ENCODE results near the gene ZBTB45. TPM values are rescaled to one million over a fixed set of nuclear protein-coding genes. Genes with fewer than 3 reads are reported as not detected.
A peak's percentile ranks its signal among the peaks of the same experiment; 100 is the strongest.

The ZBTB45 gene
- total RNA-seq, 1 experiment from 2014 or later = 19.6 TPM

DNA sequence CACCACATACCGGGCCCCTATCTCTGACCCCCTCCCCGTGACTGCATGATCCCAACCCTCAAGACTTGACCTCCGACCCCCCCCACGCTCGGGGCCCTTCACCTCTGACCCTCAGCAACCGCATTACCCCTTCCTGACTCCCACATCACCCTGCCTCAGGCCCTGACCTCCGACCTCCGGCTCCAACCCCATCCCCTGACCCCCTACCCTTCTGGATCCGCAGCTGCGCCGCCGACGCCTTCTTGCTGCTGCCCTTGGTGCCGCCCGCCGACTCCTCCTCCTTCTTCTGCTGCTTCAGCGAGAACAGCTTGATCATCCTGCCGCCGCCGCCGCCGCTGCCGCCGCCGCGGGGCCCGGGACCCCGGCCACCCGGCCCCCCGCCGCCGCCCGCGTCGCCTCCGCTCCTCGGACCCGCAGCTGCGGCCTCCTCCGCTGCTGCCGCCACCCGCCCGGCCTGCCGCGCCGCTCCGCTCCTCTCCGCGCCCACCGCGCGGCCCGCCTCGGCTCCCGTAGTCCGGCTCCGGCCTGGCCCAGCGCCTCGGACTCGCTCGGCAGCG is 38.5 kb upstream of the ZBTB45 start, which contains the start of gene UBE2M:
UBE2M (minus strand) TSS at position 546 of the 557 bp plus-strand sequence; CDS start at position 316, 230 bp downstream.
- Mint-ChIP-seq H3K4me3 (ENCODE audit: low read depth, unreplicated experiment) (peak within 1 kb of the TSS; percentile 88), H3K27me3 (ENCODE audit: unreplicated experiment) (peaks cover 20% of the 10 kb centered on the region), H3K4me1 (ENCODE audit: low read depth, unreplicated experiment) (peaks cover 39% of the 10 kb centered on the region), H3K9me3 (ENCODE audit: low read depth, unreplicated experiment) (no peaks in the 10 kb centered on the region), H3K36me3 (ENCODE audit: insufficient read depth, unreplicated experiment) (peaks cover 97% of the 10 kb centered on the region), H3K27ac (ENCODE audit: unreplicated experiment) (peak within 1 kb of the TSS; percentile 93)
- BruUV-seq (replicated peaks) = no TSS peak
- CTCF ChIA-PET = interaction anchor here (2.3 kb wide), 1 partner anchor 38 kb away, joined by 7 read pairs; the partner anchor contains the start of gene ZBTB45
- DNase-seq = no peak
- TF ChIP-seq, protein P1, sequence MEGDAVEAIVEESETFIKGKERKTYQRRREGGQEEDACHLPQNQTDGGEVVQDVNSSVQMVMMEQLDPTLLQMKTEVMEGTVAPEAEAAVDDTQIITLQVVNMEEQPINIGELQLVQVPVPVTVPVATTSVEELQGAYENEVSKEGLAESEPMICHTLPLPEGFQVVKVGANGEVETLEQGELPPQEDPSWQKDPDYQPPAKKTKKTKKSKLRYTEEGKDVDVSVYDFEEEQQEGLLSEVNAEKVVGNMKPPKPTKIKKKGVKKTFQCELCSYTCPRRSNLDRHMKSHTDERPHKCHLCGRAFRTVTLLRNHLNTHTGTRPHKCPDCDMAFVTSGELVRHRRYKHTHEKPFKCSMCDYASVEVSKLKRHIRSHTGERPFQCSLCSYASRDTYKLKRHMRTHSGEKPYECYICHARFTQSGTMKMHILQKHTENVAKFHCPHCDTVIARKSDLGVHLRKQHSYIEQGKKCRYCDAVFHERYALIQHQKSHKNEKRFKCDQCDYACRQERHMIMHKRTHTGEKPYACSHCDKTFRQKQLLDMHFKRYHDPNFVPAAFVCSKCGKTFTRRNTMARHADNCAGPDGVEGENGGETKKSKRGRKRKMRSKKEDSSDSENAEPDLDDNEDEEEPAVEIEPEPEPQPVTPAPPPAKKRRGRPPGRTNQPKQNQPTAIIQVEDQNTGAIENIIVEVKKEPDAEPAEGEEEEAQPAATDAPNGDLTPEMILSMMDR (IDR thresholded peaks at IDR 0.05; ENCODE audit: unreplicated experiment) = no peak
- intact Hi-C loops (cut with micrococcal nuclease; ENCODE audit: unreplicated experiment) = no loop called here

DNA sequence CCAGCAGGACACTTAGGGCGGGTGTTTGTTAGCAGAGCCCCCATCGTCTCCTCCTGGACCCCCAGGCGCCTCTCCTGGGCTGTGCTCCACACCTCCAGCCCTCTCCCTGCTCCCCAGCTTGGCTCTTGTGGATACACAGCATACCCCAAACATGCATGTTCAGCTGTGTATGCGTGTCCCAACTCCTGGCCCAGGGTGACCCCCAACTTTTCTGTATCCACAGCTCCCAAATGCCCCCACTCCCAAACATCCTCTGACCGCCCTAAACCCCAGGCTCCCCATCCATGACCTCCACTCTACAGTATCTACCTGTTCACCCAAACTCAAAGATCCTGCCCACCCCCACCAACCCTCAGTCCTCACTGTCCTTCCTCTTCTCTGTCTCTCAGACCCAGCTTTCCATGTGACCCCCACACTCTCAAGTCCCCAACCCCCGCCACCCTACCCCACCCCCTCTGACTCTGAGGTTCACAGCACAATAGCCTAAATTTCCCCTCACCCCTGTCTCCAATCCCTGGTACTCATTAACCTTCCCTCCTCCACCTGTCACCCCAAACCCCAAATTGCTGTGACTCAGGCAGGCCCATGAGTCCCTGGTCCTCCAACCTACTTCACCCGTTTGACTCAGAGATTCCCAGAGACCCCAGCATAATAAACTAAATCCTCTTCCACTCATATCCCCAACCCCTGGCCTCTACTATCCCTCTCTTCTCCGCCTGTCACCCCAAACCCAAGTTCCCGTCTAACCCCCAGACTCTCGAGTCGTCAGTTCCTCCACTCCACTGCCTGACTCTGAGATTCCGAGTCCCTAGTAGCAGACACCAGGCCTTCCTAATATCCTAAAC is 37.8 kb upstream of the ZBTB45 start:
- Mint-ChIP-seq H3K4me3 (ENCODE audit: low read depth, unreplicated experiment) (peak overlapping the region; percentile 88), H3K27ac (ENCODE audit: unreplicated experiment) (peak overlapping the region; percentile 93), H3K27me3 (ENCODE audit: unreplicated experiment) (peaks cover 16% of the 10 kb centered on the region), H3K9me3 (ENCODE audit: low read depth, unreplicated experiment) (no peaks in the 10 kb centered on the region), H3K36me3 (ENCODE audit: insufficient read depth, unreplicated experiment) (peaks cover 97% of the 10 kb centered on the region), H3K4me1 (ENCODE audit: low read depth, unreplicated experiment) (peaks cover 39% of the 10 kb centered on the region)
- DNase-seq = no peak
- no TSS peak for BruUV-seq (replicated peaks)
- TF ChIP-seq, protein P1 (IDR thresholded peaks at IDR 0.05; ENCODE audit: unreplicated experiment) = no peak
- intact Hi-C loops (cut with micrococcal nuclease; ENCODE audit: unreplicated experiment) = no loop called here
- CTCF ChIA-PET = interaction anchor here (2.3 kb wide), 1 partner anchor 37 kb away, joined by 7 read pairs; the partner anchor contains the start of gene ZBTB45

DNA sequence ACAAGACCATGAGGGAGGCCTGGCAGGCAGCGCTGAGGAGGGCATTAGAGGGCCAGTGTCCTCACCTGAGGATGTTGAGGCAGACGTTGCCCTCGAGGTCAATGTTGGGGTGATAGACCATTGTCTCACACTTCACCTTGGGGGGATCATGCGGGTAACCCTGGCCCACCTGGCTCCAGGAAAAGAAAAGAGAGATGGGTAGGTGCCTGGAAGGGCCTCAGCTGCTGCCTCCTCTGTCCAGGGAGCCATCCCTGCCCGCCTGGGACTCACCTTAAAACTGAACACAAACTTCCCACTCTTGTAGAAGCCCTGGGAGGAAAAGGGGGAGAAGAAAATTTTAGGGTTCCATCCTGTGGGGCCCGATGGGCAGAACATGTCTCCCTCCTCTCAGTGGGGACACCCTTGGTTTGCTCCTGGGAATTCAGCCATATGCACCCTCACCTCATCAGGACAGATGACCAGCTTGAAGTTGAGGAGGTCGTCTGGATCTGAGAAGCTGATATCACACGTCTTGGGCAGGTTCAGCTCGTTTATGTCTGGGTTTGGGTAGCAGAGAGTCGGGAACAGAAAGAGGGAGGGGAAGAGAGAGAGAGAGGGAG is 37.1 kb upstream of the ZBTB45 start:
- TF ChIP-seq, protein P1 (IDR thresholded peaks at IDR 0.05; ENCODE audit: unreplicated experiment) = no peak
- H3K27ac Mint-ChIP-seq (ENCODE audit: unreplicated experiment) = peak overlapping the region; percentile 93
- H3K9me3 Mint-ChIP-seq (ENCODE audit: low read depth, unreplicated experiment) = no peaks in the 10 kb centered on the region
- CTCF ChIA-PET = no interaction called here
- H3K27me3 Mint-ChIP-seq (ENCODE audit: unreplicated experiment) = peaks cover 10% of the 10 kb centered on the region
- no TSS peak for BruUV-seq (replicated peaks)
- peaks cover 36% of the 10 kb centered on the region for H3K4me1 Mint-ChIP-seq (ENCODE audit: low read depth, unreplicated experiment)
- H3K36me3 Mint-ChIP-seq (ENCODE audit: insufficient read depth, unreplicated experiment) = peaks cover 93% of the 10 kb centered on the region
- DNase-seq = no peak
- intact Hi-C loops (cut with micrococcal nuclease; ENCODE audit: unreplicated experiment) = no loop called here
- peak overlapping the region; percentile 88 for H3K4me3 Mint-ChIP-seq (ENCODE audit: low read depth, unreplicated experiment)

DNA sequence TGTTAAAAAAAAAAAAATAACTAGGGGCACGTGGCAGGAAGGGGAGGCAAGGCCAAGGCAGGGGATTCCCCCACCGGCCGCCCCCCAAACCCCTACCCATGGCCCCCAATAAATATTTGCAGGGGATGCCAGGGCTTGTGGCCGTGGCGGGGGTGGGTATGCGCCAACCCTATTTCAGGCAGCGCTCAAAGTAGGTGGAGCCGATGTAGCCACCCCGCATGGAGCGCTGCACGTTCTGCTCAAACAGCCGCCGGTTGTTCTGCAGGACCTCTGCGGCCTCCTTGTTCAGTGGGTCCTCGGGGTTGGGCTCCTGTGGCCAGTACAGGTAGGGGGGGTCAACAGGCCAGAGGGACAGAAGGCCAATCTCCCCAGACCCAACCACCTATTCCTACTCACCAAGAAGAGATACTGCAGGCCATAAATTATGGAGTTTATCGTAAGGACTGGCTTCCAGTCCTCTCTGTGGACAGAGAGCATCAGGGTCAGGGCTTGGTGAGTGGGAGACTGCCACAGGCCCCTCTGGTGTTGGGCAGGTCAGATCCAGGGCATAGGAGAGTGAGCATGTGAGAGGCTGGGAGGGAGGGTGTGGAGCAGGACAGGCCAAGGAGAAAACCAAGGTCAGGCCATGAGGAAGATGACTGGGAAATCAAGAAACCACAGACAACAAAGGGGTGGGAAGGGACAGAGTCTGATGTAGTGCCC is 36.5 kb upstream of the ZBTB45 start:
- no peak for DNase-seq
- peaks cover 4% of the 10 kb centered on the region for H3K27me3 Mint-ChIP-seq (ENCODE audit: unreplicated experiment)
- H3K27ac Mint-ChIP-seq (ENCODE audit: unreplicated experiment) = peak overlapping the region; percentile 93
- intact Hi-C loops (cut with micrococcal nuclease; ENCODE audit: unreplicated experiment) = no loop called here
- TSS peak; percentile 4 for BruUV-seq (replicated peaks)
- peak overlapping the region; percentile 88 for H3K4me3 Mint-ChIP-seq (ENCODE audit: low read depth, unreplicated experiment)
- CTCF ChIA-PET = interaction anchor here (1.4 kb wide), 1 partner anchor 36 kb away, joined by 6 read pairs; the partner anchor contains the start of gene ZBTB45
- peaks cover 29% of the 10 kb centered on the region for H3K4me1 Mint-ChIP-seq (ENCODE audit: low read depth, unreplicated experiment)
- H3K9me3 Mint-ChIP-seq (ENCODE audit: low read depth, unreplicated experiment) = no peaks in the 10 kb centered on the region
- TF ChIP-seq, protein P1 (IDR thresholded peaks at IDR 0.05; ENCODE audit: unreplicated experiment) = no peak
- H3K36me3 Mint-ChIP-seq (ENCODE audit: insufficient read depth, unreplicated experiment) = peaks cover 92% of the 10 kb centered on the region
